Measurements from ENCODE around the gene GNAO1.
"Not testable (repeated sequence)": the region's sequence is repeated elsewhere in the genome, so short reads cannot be mapped to it uniquely, and the experiment has no call there.

Gene GNAO1

GRCh38 chr16:56370875-56371659, 179.8 kb downstream of the GNAO1 start:
- DNase-seq = no peak

GRCh38 chr16:56371660-56371937, 180.3 kb downstream of the GNAO1 start:
- DNase-seq = no peak

GRCh38 chr16:56372013-56372634, 180.8 kb downstream of the GNAO1 start:
- DNase-seq = no peak

- peak; percentile 9 for DNase-seq
These were observed 181.7 kb downstream of the GNAO1 start for GRCh38 chr16:56373003-56373402.

- not testable (repeated sequence) for DNase-seq
These were observed 184.5 kb downstream of the GNAO1 start for GRCh38 chr16:56375792-56376191.

GRCh38 chr16:56379044-56379443, 187.8 kb downstream of the GNAO1 start:
- DNase-seq = not testable (repeated sequence)

- DNase-seq = not testable (repeated sequence)
These were observed 189.6 kb downstream of the GNAO1 start for GRCh38 chr16:56380778-56381485.

- no peak for DNase-seq
These were observed 191.2 kb downstream of the GNAO1 start for GRCh38 chr16:56382459-56382858.

GRCh38 chr16:56382901-56383355, 191.6 kb downstream of the GNAO1 start:
- DNase-seq = no peak

- no peak for DNase-seq
These were observed 192.9 kb downstream of the GNAO1 start for GRCh38 chr16:56384074-56384721.

GRCh38 chr16:56387396-56387795, 196.1 kb downstream of the GNAO1 start:
- DNase-seq = no peak

- no peak for DNase-seq
These were observed 196.9 kb downstream of the GNAO1 start for GRCh38 chr16:56388209-56388608.

GRCh38 chr16:56389554-56389953, 198.3 kb downstream of the GNAO1 start:
- DNase-seq = no peak

GRCh38 chr16:56396724-56397123, 205.4 kb downstream of the GNAO1 start:
- DNase-seq = not testable (repeated sequence)

GRCh38 chr16:56399047-56399446, 207.8 kb downstream of the GNAO1 start:
- DNase-seq = no peak

- no peak for DNase-seq
These were observed 208.2 kb downstream of the GNAO1 start for GRCh38 chr16:56399486-56399885.

- DNase-seq = no peak
These were observed 209.2 kb downstream of the GNAO1 start for GRCh38 chr16:56400458-56400857.

GRCh38 chr16:56401482-56401881, 210.2 kb downstream of the GNAO1 start:
- no peak for DNase-seq

GRCh38 chr16:56405977-56406672, 214.8 kb downstream of the GNAO1 start:
- DNase-seq = no peak
